Activated CD4-positive, alpha-beta T cell treated with anti-CD3 and anti-CD28 coated beads, Interleukin-2, amount 50 U/mL, for 24 hours (primary cell): Measurements from ENCODE around the gene NRG3.

ENCODE experiments used
- DNase-seq, 2 donors: peaks; one replicate each; pipeline ENCODE4 v3.0.0-alpha.2; 2020; ENCODE audit warnings: low read depth in 1 of 2, low spot score in 1 of 2

Gene NRG3

DNA sequence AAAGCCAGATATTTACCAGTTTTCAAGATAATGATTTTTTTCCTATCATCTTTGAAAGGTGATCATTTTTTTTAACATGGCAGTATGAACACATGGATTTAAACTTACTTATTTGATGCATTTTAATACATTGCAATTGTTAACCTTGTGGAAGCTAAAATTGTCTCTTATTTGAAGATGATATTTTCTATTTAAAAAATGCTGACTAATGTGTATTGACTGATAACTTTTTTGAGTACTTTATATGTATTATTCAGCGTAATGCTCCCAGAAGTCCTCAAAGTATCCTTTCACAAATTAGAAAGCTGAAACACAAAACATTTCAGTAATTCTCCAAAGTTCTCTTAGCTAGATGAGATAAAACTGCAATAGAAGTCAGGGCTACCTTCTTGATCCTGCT is 677.3 kb downstream of the NRG3 start:
- no peak for DNase-seq

- no peak for DNase-seq
Measured at GRCh38 chr10:82554381-82554780, 679.4 kb downstream of the NRG3 start.

DNA sequence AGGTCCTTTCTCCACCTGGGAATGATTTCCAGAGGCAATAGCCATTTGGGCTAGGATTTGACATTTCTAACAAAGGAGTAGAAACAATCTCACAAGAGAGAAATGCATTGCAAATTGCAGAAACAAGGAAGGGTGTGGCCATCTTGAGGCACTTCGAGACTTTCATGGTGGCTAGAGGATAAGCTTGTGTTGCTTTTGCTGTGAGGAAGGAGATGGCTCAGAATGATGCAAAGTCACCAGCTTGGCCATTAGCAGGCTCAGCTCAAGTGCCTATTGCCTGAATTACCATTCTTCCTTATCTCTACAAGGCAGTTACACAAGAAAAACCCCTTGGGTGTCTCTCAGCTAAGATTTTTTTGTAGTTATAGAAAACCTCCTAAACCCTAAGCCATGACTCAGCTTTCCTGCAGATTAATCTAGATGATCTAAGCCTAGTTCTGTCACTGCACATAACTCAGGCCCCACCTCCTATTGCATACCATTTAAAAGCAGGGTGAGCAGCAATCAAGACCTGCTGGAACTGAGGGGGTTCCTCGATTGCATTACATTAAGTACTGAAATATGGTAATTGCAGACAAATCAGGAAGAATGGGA is 683.1 kb downstream of the NRG3 start:
- DNase-seq, result no peak

GRCh38 chr10:82564353-82565196 is 689.6 kb downstream of the NRG3 start:
- no peak for DNase-seq

GRCh38 chr10:82565197-82565575 is 690.2 kb downstream of the NRG3 start:
- no peak for DNase-seq

GRCh38 chr10:82572744-82573143 is 697.8 kb downstream of the NRG3 start:
- no peak for DNase-seq

- DNase-seq, result no peak
Measured at GRCh38 chr10:82574081-82574480, 699.1 kb downstream of the NRG3 start.

DNA sequence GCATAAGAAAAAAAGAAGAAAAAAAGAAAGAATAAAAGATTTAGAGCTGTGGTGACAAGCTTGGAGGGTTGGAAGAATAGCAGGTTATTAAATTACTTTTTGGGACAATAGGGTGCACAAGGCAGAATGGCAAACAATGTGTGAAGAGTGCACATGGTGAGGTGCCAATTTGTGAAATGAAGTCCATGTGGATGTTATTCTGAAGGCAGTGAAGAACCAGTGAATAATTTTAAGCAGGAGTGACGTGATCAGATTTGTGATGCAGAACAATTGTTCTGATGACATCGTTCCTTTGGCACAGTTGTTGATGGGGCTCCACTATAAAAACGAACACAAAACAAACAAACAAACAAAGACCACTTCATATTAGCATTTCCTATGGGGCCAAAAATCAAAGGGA is 700.3 kb downstream of the NRG3 start:
- no peak for DNase-seq

- no peak for DNase-seq
Measured at GRCh38 chr10:82576093-82576492, 701.1 kb downstream of the NRG3 start.

GRCh38 chr10:82581940-82582339 is 706.9 kb downstream of the NRG3 start:
- DNase-seq, result no peak

- DNase-seq, result no peak
Measured at GRCh38 chr10:82591421-82591820, 716.4 kb downstream of the NRG3 start.

GRCh38 chr10:82597840-82598239 is 722.8 kb downstream of the NRG3 start:
- no peak for DNase-seq

DNA sequence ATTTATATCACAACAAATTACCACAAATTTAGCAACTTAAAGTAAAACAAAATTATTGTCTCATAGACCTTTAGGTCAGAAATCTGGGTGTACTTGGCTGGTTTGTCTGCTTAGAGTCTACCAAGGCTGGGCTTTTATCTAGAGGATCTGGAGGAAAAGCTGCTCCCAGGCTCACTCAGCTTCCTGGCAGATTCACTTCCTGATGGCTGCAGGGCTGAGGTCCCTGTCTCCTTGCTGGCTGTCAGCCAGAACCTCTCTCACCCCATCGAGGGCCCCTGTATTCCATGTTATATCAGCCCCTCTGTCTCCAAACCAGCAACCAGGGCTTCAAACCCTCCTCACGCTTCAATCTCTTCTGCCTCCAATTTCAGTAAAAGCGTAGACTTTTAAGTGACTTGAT is 734.9 kb downstream of the NRG3 start:
- DNase-seq, result no peak

DNA sequence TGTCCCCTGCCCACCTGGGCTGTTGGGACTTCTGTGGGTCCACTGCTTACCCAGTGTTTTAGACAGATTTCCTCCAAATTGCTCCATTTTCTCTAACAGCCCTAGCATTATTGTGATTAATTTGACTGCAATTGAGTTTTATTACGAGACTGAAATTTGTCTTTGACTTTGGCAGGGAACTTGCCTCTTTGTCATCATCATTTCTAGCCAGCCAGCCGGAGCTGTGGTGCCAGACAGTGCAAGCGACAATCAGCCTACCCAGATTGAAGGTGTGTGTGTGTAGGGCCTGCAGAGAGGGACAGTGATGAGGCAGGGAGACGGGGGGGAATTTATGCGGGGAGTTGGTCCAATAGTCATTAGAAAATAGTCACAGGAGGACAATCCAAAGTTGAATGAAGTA is 743.0 kb downstream of the NRG3 start:
- no peak for DNase-seq

DNA sequence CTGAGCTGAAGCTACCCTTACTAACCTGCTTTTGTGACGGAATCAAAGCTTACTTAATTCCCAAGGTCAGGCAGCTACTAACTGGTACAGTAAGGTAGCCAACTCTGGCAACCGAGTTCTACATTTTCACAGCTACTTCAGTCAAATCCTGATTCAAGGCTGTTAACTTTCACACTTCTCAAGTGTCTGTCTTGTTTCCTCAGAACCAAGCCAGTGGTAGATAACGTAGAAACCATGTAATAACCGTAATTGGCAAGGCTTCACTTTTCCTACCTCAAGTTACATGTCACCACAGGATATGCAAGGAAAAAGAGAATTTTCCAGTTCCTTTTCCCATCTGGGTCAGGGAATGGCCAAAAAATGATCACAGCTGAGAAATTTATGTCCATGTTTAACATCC is 746.7 kb downstream of the NRG3 start:
- no peak for DNase-seq

DNA sequence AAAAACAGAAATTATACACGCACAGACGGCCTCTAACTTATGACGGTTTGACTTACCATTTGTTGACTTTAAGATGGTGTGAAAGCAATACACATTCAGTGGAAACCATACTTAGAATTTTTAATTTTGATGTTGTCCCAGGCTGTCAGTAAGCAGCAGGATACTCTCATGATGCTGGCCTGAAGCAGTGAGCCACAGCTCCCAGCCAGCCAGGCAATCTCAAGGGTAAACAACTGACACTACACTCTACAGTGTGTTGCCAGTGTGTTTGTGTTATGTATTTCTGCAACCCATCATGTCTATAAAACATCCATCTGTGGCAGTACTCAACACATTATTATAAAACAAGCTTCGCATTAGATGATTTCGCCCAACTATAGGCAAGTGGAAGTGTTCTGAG is 747.5 kb downstream of the NRG3 start:
- DNase-seq, result no peak

- no peak for DNase-seq
Measured at GRCh38 chr10:82625512-82626189, 750.7 kb downstream of the NRG3 start.

GRCh38 chr10:82628373-82628772 is 753.4 kb downstream of the NRG3 start:
- DNase-seq, result no peak

- DNase-seq, result no peak
Measured at GRCh38 chr10:82643076-82643475, 768.1 kb downstream of the NRG3 start.

DNA sequence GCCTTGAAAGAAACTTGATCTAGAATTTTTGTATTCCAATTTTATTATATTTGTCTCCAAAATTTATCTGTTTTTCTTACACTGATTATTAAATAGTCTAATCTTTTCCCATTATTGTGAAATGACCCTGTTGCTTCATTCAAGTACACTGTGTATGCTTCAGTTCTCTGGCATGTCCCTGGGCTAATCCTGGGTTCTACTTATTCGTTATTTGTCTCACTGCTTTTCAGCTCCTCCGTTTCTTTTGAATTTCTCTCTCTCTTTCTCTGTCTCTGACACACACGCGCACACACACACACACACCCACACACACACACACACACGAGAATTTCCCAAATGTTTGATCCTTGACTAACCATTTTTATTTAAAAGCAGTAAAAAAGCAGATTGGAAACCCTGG is 768.6 kb downstream of the NRG3 start:
- no peak for DNase-seq

DNA sequence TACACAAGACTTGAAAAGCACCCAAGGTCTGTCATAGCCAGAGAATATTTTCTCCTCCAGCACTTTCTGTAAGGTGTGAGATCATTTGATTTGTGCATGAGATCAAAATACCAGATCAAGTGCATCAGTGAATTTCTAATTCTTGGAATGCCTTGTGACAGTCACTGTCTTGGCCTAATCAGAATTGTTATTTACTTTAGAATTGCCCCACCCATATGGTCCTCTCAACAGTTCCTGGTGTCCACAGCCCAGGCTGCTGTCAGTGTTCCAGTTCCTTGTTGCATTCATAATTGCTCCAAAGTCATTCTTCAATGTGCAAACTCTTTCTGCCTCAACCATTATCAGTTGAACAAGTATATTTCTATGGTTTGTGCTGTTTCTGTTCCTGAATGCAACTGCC is 770.2 kb downstream of the NRG3 start:
- no peak for DNase-seq
